HG03196 (cell line): Measurements from ENCODE around the gene L3MBTL4.

ENCODE experiments used
- ATAC-seq: cut with Tn5 transposase; IDR thresholded peaks from one replicate; pipeline ENCODE4 v1.9.1; 2021; ENCODE audit not compliant: unreplicated experiment

Gene L3MBTL4

DNA sequence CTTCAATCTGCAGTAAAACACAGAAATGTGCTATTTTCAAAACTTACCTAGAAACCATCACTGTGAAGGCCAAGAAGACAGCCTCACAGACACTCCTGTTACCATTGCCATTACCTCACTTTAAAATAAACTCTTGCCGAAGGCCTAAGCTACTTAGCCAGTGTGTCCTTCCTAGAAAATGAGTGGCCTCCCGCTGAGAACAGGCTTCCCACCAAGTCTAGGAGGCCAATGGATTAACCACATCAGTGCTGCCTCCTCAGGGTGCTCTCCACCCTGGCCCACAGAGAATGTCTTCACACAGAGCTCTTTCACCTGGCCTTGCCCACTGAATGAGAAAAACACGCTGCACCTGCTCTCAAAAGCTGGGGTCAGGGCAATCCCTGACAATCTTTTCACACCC, 47.5 kb downstream of the L3MBTL4 start:
- no peak for ATAC-seq

DNA sequence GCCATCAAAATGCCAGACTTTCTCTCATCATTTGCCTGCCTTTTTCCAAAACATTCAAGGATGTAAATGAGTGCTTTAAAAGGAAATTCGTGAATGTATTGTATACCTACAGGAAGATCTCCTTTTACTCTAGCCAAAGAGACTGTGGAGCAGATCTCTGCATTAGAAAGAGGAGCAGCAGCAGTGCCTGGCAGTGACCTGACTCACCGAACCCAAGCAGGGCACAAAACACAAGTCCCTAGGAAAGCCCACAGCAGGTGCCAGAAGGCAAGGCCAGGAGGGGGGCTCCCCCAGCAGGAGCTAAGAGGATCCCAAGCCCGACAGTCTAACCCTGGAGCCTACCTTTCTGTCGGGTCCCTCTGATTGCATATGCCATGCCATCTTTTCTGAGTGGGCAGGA, 47.9 kb downstream of the L3MBTL4 start:
- no peak for ATAC-seq

DNA sequence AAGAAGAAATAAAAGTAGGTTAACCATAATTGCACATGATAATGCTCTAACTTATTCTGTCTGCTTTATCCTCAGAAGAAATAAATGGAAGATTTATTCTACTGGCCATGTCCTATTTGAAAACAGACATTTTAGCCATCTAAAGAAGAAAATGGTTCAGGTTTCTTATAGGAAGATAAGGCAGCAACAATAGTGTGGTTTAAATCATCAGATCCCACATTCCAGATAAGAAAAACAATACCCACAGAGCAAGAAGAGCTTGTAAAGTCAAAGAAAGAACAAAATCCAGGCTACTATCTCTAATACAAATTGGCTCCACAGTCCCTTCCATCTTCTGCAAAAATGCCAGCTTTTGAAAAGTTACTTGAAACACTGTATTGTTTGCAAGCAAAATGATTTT, 49.3 kb downstream of the L3MBTL4 start:
- no peak for ATAC-seq

DNA sequence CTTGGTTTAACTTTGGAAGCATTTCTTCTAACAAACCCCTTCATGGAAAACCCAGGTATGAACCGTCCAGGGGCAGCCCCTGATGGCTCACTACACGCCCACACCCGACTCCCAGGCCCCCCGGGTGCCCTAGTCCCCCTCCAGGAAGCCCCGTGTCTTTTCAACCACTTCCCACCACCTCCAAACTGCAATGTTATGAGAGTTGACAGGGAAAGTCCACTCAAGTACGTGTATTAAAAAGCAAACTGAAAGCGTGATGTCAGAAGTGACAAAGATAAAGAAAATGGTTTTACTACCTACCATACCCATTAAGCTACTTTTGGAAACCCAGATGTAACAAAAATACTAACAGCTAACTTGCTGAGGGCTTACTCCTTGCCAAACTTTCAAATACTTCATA, 51.5 kb downstream of the L3MBTL4 start:
- peak; percentile 60 for ATAC-seq

DNA sequence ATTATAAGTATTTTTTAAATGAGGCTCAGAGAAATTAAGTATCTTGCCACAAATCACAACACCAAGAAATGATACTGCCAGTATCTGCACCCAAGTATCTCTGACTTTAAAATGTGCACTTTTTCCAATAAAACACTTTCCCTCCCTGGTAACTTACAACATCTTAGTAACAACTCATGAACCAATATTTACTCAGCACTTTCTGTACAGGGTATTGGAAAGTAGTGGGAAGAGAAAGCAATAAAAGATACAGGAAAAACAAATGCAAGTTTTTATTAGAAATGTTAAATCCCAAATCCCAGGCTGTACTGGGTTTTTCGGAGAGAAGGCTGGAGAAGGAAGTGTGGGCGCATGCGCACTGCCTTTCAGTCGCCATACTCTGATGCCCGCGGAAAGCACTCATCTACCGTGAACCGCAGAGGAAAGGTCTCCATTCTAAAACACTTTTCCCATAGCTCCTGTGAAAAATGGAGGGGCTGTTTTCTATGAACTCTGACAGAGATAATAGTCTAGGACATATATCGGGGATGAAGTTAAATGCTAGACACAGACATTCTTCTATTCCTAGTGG, 52.1 kb downstream of the L3MBTL4 start:
- ATAC-seq: no peak

DNA sequence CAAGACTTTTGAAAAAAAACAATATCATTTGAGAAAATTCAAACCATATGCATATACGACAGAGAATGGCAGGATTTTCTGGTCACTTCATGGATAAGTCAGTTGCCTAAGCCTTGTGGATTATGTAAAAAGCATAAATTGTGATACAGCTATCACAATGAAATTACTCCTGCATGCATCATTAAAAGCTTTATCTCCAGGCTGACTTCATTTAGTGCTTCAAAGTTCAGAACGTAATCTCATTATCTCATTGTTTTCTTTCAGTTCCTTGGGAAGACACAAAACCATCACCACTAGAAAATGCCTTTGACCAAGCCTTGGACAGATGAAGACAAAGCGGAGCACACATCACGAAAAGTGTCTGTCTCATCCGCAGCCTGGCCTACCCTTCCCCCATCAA, 57.0 kb downstream of the L3MBTL4 start:
- ATAC-seq: no peak

DNA sequence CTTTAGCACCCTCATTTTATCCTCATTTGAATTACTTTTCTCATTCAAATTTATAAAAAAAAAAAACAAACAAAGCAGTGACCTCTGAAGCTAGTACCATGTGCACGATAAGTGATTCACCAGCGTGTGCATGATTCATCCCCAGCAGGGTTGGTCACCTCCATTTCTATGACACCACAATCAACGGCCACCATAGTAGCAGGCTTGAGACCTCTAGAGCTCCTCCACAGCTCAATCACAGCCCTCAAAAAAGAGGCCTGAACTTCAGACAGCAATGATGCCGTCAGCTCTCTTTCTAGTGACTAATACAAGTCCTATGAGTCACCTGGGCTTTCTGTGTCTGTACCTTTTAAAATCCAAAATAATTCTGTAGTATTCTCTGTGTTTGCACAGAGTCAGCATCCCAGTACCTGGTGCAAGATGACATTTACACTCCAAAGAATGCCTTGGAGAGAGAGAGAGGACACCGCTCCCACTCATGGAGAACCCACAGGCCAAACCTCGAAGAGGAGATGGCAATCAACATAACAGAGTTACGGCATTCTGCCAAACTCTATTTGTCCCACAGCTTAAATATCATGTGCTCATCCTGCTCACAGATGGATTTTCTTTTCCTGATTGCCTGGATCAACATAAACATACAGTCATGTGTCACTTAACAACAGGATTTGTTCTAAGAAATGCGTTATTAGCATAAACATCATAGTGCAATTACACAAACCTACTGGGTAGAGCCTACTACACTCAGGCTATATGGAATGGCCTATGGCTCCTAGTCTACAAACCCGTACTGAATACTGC, 58.7 kb downstream of the L3MBTL4 start:
- ATAC-seq: peak; percentile 66

DNA sequence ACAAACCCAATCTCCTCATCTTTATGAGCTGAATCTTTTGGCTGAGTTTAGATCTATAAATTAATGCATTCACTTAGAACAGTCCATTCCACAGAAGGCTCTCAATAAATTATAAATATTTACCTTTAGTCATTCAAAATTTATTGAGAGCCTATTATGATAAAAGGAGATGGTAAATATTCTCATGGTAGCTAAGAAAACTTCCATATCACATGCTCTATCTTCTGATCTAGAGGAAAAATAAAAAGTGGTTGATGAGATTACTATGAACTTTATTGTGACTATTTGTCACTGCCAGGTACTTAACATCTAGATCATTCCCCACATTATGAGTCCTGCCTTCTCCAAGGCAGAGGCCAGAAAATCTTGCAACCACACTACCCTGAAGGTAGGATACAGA, 62.4 kb downstream of the L3MBTL4 start:
- ATAC-seq: no peak

DNA sequence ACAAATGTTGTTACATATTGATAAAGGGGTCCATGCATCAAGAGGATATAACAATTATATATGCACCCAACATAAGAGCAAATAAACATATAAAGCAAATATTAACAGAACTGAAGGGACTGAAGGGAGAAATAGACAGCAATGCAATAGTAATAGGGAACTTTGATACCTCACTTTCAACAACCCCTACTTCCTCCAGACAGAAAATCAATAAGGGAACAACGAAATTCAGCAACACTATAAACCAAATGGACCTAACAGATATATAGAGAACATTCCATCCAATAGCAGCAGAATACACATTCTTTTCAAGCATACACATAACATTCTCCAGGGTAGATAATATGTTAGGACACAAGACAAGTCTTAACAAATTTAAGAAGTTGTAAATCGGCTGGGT, 71.7 kb downstream of the L3MBTL4 start:
- ATAC-seq: no peak

DNA sequence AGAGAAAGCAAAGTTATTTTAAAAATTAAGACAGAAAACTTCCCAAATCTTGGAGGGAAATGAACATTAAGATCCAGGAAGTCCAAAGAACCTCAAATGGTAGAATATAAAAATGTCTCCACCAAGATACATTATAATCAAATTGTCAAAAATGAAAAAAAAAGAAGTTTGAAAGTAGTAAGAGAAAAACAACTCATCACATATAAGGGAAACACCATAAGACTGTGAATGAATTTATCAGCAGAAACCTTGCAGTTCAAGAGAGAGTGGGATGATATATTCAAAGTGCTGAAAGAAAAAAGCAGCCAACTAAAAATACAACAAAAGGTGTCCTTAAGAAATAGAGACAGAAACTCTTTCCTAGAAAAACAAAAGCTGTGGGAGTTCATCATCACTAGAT, 73.0 kb downstream of the L3MBTL4 start:
- ATAC-seq: no peak

DNA sequence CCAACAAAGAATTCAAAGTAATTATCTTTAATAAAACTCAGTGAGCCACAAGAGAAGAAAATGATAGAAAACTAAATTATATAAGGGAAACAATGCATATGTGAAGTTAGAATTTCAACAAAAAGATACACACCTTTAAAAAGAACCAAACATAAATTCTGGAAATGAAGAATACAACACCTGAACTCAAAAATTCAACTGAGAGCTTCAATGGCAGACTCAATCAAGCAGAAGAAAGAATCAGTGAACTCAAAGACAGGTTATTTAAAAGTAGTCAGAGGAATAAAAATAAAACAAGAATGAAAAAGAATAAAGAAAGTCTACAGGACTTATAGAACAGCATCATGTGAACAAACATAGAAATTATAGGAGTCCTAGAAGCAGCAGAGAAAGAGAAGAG, 73.4 kb downstream of the L3MBTL4 start:
- no peak for ATAC-seq

DNA sequence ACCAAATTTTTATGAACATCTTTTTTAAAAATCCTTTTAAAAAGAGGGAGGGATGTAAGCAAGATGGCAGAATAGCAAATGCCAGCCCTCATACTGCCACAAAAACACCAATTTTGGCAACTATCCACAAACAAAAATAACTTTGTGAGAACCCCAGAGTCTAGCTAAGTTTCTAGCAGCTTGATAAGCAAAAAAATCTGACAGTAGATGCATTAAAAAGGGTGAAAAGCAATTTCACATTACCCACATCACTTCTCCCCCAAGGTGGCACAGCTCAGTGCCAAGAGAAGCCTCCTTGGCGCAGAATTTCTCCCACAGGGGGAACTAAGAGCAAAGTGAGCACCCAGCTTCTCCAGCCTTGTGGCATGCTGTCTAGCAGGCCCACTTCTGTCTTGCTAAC, 74.6 kb downstream of the L3MBTL4 start:
- ATAC-seq: no peak

DNA sequence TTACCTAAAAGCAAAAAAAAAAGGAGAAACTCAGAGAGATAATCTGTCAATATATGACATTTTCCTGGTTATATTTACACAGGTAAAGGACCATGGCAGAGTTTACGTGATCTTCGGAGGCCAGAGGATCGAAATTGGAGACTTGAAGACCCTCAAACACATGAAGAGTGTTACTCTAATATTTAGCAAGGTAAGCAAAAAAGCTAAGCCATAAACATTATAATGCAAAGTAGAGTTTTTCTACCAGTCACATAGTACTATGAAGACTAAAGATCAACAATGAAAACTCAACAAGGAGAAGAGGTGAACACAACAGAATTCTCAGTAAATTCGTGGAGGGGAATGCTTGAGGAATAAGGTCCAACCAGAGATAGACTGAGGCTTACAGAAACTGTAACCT, 78.5 kb downstream of the L3MBTL4 start:
- no peak for ATAC-seq

DNA sequence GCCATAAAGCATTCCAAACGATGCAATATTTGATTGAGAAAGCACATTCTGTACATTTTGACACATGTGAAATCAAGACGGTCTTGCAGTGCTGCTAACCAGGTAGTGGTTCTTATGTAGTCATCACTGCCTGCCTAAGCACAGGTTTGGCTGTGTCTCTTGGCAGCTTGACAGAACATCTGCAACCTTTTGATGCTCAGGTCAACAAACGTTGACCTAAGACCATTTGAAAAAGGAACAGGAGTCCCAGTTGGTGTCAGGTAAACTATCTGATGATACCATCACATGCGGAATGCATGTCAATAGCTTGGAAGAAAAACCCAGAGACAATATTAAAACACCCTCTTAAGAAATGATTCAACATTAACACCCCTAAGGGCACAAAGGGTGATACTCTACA, 80.7 kb downstream of the L3MBTL4 start:
- ATAC-seq: no peak

DNA sequence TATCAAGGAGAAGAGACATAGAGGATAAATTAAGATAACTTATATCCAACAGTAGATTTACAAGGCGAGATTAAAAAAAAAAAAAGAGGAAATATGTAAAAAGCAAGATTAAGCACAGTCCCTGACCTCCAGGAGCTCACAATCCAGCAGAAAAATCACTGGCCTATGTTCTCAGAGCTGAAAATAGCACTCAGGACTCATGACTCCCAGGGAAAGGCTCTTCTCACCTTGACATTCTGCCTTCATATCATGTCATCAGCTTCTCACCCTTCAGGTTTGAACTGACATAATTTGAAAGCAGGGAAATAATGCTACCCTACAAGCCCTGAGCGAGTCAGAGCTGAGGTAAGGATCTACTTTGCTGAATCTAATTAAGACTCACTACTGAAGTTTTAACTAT, 82.8 kb downstream of the L3MBTL4 start:
- ATAC-seq: no peak

DNA sequence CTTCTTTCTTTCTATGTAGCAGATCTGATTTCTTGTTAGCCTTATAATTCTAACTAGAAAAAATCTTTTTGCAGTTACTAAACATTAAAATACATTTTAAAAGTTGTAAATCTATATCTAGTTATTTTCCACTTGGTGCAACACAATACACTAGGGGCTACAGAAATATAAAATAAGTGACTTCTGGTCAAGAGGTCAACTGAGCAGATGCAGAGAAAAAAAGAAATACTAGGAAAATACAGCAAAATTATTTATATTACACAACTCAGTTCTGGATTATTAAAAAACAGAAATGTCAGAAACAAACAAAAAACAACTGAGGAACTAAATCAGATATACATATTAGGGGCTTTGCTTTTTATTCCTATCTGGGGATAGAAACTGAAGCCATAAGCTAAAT, 83.9 kb downstream of the L3MBTL4 start:
- no peak for ATAC-seq

DNA sequence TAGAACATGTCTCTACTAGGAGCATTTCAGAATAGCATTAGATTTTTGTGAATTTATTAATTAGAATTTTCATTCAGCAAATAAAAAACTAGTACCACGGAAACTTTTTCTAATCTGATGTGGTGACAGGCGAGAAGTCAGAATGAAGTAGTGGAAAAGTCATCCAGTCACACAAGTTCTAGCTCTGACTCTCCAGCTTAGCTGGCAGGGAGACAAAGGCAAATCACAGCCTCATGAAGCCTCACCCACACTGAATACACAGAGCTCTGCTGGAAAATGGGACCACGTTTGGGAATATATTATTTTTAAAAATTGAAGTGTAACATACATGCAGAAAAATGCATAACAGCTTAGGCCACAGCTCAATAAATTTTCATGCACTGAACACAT, 86.1 kb downstream of the L3MBTL4 start:
- no peak for ATAC-seq

DNA sequence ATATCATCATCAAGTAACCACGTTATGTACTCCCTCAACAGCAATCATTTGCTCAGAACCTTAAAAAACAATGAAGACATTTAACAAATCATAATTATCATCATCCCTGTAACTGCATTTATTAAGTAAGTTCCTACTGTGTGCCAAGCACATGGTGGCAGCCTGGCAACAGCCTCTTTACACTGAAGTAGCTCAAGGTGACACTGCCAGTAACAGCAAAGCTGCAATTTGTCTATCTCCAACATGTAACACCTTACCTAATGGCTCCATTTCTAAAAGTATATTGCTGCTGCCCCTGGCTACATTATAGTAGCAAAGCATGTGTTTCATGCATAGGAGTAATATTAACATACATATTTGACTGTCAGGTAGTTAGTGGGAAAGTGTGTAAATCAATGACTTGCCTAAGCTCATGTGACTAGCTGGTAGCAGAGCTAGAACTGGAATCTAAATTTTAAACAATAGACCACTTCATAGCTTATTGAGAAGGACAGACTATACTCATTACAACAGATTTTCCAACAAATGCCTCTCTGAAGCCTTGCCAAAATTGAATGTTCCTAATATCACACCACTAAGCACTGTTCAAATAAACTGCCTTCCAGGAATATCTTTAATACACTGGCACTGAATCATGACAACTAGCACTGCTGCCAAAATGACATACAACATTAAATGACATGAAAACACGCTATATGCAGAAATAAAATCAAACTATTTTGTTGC, 86.7 kb downstream of the L3MBTL4 start:
- ATAC-seq: no peak

DNA sequence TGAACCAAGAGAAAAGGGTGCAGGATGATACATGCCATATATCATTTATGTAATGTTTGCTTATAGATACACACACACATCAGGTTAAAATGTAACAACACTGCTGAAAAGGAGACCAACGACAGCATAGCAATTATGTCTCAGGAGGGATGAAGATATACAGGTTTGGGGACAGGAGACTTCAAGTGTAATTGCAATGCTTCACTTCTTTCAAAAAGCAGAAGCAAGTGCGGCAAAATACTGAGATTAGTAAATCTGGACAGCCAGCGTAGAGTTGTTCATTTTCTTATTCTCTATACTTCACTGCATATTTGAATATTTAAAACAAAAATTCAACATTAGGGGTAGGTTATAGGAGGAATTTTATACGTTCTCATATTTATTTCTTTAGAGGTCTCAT, 87.2 kb downstream of the L3MBTL4 start:
- ATAC-seq: no peak

DNA sequence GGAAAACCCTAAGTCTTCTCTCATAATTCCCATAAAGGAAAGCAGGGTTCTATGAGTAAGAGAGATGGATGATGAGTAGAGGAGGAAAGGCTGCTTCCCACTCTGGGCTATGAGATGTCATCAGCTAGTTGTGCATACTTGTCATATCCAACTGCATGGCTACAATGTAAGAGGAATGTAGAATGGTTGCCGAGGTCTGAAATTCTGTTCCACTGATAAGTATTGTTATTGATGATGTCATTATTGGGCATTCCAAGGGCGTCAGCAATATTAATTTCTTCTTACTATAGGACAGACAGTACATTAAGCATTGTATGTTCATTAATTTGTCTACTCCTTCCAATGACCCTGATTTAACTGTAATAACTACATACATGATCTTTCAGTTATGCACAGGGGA, 88.1 kb downstream of the L3MBTL4 start:
- no peak for ATAC-seq

DNA sequence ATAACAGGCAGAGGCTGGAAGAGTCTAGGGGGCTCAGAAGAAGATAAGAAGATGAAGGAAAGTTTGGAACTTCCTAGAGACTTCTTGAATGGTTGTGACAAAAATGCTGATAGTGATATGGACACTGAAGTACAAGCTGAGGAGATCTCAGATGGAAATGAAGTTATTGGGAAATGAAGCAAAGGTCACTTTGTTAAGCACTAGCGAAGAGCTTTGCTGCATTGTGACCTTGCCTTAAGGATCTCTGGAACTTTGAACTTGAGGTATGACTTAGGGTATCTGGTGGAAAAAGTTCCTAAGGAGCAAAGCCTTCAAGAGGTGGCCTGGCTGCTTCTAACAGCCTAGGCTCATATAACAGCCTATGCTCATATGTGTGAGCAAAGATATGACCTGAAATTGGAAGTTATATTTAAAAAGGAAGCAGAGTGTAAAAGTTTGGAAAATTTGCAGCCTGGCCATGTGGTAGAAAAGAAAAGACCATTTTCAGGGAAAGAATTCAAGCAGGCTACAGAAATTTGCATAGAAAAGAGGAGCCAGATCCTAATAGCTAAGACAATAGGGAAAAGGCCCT, 91.3 kb downstream of the L3MBTL4 start:
- ATAC-seq: no peak
